ENCODE data around the gene PLEKHM1.

The PLEKHM1 gene

DNA sequence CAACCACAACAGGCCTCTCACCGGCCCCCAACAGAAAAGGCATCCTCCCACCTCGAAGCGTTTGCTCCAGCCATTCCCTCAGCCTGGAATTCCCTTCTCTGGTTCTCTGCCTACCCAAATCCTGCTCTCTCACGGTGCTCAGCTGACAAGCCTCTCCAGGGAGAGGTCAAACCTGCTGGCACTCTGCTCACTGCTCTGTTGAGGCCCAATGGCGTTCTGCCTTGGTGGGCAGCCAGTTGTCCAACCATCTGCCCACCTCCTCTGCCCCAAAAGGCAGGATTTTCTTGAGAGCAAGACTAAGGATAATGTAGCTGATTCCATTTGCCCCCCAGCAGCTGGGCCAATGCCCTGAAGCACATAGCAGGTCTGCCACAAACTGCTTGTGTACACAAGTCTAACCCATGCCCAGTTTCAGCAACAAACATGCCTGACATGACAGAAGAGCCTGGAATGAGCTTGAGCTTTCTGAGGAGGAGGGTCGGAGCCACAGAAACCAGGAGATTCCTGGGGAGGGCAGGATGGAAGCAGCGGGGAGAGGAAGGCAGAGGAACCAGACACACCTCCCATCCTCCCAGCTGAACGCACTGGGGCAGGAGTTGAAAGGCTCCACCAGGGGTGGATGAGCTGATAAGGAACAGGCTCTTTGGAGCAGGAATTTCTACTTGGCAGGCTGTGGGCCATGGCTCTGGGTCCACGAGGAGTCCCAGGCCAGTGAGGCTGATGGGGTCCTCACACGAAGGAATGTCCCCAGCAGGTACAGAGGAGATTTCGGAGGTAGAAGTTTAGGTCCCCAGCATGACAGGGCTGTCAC lies 81.7 kb downstream of the PLEKHM1 start:
- H3K4me3 ChIP-seq (ENCODE audit: low read length): no peak overlapping the region
- TF ChIP-seq, protein P1, sequence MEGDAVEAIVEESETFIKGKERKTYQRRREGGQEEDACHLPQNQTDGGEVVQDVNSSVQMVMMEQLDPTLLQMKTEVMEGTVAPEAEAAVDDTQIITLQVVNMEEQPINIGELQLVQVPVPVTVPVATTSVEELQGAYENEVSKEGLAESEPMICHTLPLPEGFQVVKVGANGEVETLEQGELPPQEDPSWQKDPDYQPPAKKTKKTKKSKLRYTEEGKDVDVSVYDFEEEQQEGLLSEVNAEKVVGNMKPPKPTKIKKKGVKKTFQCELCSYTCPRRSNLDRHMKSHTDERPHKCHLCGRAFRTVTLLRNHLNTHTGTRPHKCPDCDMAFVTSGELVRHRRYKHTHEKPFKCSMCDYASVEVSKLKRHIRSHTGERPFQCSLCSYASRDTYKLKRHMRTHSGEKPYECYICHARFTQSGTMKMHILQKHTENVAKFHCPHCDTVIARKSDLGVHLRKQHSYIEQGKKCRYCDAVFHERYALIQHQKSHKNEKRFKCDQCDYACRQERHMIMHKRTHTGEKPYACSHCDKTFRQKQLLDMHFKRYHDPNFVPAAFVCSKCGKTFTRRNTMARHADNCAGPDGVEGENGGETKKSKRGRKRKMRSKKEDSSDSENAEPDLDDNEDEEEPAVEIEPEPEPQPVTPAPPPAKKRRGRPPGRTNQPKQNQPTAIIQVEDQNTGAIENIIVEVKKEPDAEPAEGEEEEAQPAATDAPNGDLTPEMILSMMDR (IDR thresholded peaks at IDR 0.05; ENCODE audit: insufficient read depth, low read depth, low read length, missing control alignments): no peak
- no peak for DNase-seq (ENCODE audit: low read depth)

DNA sequence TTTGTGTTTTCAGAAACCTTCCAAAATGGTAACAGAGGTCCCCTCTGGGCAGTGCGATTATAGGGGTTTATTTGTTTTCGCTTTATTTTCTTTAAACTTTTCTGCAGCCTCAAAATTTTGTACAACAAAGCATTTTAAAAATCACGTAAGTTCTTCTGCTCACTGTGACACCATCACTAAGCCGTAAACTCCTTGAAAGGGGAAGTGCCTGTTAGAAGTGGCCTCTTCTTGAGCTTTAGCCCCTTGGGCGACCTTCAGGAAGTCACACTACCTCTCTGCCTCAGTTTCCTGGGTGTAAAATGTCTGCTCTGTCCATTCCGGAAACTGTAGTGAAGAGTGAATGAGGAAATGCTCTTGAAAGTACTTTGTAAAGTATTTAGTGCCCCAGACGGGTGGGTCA lies 84.4 kb downstream of the PLEKHM1 start:
- TF ChIP-seq, protein P1 (IDR thresholded peaks at IDR 0.05; ENCODE audit: insufficient read depth, low read depth, low read length, missing control alignments): no peak
- no peak for DNase-seq (ENCODE audit: low read depth)
- no peak overlapping the region for H3K4me3 ChIP-seq (ENCODE audit: low read length)

DNA sequence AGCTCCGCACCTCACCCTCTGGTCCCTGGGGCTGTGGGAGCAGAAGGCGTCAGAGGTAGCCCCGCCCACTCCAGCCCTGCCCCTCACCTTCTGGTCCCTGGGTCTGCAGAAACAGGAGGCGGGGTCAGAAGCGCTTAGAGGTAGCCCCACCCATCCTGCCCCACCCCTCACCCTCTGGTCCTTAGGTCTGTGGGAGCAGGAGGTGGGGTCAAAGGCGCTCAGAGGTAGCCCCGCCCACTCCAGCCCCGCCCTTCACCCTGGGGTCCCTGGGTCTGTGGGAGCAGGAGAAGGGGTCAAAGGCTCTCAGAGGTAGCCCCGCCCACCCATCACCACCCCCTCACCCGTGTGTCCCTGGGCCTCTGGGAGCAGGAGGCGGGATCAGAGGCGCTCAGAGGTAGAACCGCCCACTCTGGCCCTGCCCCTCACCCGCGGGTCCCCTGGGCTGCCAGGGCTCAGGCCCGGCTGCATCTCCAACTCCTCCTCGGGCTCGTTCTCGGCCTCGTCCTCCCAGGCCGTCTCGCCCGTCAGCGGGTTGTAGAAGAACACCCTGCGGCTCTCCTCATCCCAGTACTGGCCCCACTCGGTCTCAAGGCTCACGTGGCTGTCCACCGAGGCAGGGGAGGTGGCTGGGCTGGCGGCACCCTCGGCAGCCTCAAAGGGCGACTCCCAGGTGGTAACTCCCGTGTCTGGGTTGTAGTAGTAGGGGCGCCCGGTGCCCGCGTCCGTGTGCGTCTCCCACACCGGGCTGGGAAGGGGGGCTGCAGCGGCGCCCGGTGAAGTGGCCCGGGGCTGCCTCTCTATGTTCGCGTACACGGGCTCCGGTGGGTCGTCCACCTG lies 85.1 kb downstream of the PLEKHM1 start:
- no peak overlapping the region for H3K4me3 ChIP-seq (ENCODE audit: low read length)
- TF ChIP-seq, protein P1 (IDR thresholded peaks at IDR 0.05; ENCODE audit: insufficient read depth, low read depth, low read length, missing control alignments): no peak
- no peak for DNase-seq (ENCODE audit: low read depth)

DNA sequence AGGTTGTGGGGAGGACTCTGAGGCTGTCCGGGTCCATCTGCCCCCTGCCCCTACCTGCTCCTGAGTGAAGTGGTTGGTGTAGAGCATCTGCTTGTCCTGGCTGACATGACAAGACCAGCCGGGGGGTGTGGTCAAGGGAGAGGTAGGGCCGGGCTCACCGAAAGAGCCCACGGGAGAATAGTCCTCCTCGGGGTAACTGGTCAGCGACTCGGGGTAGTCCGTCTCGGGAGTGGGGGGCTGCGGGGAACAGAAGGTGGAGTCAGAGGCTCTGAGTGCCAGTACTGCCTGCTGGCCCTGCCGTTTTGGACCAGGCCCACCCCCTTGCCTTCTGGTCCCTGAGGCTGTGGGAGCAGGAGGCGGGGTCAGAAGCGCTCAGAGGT lies 85.7 kb downstream of the PLEKHM1 start:
- H3K4me3 ChIP-seq (ENCODE audit: low read length): no peak overlapping the region
- TF ChIP-seq, protein P1 (IDR thresholded peaks at IDR 0.05; ENCODE audit: insufficient read depth, low read depth, low read length, missing control alignments): no peak
- no peak for DNase-seq (ENCODE audit: low read depth)

DNA sequence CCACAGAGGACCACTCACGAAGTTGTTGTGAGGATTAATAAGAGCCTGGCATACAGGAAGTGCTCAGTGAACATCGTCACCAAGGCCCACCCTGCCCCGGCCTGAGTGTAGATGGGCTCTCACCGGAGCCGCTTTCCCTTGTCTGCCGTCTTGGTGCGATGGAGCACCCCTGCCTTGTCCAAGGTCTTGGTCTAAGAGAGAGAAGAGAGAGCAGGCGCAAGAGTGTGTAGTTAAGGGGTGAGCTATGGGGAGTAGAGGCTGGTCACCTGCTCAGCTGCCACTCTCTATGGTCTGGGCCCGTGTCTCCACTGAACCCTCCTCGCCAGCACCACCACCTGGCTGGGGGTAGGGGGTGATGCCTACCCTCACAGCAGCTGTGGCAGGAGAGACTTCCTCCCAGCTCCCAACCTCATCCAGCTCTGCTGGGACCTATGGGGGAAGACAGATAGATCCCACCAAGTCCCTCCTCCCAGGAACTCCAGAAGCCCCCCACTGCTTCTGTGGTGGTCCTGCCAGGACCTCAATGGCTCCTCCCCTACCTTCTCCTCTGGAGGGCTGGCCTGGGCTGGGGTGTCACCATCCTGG lies 86.5 kb downstream of the PLEKHM1 start:
- no peak for DNase-seq (ENCODE audit: low read depth)
- no peak overlapping the region for H3K4me3 ChIP-seq (ENCODE audit: low read length)
- TF ChIP-seq, protein P1 (IDR thresholded peaks at IDR 0.05; ENCODE audit: insufficient read depth, low read depth, low read length, missing control alignments): no peak

DNA sequence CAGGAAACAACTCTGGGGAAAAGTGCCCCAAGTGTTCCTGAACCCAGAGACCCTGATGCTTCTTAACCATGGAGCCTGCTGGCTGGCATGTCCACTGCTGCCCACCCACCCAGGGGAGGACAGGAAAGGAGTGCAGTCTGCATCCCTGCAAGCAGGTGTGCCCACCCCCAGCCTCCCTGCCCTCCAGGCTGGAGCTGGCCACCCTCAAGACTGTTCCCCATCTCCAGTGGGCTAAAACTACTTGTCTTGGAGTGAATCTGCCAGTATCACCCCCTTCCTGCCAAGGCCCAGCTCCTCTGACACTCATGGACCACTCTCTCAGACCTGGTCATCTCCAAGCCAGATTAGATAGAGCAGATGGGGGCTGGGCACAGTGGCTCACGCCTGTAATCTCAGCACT lies 87.6 kb downstream of the PLEKHM1 start:
- TF ChIP-seq, protein P1 (IDR thresholded peaks at IDR 0.05; ENCODE audit: insufficient read depth, low read depth, low read length, missing control alignments): no peak
- H3K4me3 ChIP-seq (ENCODE audit: low read length): no peak overlapping the region

More for the DNA sequence above, 87.6 kb downstream of the PLEKHM1 start:
- no peak for DNase-seq (ENCODE audit: low read depth)
